RWPE1 (cell line): ENCODE measurements around the gene CCDC152.
"Not testable (repeated sequence)": the region's sequence is repeated elsewhere in the genome, so short reads cannot be mapped to it uniquely, and the experiment has no call there.

Experiments used
- CTCF ChIA-PET: fragments of 350-600 bp; sonication (Branson Sonifier 250); formaldehyde crosslinking; extraction: SDS; loops from one replicate; lab custom pipeline; 2021; lab: Yijun Ruan, JAX
- POLR2A ChIA-PET: fragments of 400-600 bp; formaldehyde crosslinking; extraction: SDS; loops from one replicate; lab custom pipeline; 2020; ENCODE audit warnings: antibody characterized with exemption; ENCODE audit not compliant: low non-redundant PET; lab: Yijun Ruan, JAX
- DNase-seq: peaks from one replicate; pipeline ENCODE4 v3.0.0; 2012; ENCODE audit warnings: low spot score
- H3K27ac ChIP-seq: fragments of 450-650 bp; 2 replicates; pipeline ENCODE4 v1.5.1; 2017
- TF ChIP-seq, protein P1 (sequence below): fragments of 450-650 bp; conservative IDR thresholded peaks from 2 replicates; pipeline ENCODE4 v1.5.1; 2017; ENCODE audit warnings: low read depth, mild to moderate bottlenecking

CCDC152 gene

DNA sequence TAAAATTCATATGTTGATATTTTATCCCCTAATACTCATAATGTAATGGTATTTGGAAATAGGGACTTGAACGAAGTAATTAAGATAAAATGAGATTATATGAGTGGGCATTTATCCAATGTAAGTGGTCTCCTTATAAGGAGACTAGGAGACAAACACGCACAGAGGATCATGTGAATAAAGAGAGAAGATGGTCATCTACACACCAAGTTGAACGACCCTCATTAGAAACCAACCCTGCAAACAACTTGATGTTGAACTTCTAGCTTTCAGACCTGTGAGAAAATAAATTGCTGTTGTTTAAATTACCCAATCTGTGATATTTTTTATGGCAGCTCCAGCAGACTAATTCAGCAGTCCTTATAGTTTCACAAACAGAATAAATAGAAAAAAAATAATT, 82.6 kb downstream of the CCDC152 start:
- no peak overlapping the region for H3K27ac ChIP-seq
- DNase-seq, result no peak
- TF ChIP-seq, protein P1, sequence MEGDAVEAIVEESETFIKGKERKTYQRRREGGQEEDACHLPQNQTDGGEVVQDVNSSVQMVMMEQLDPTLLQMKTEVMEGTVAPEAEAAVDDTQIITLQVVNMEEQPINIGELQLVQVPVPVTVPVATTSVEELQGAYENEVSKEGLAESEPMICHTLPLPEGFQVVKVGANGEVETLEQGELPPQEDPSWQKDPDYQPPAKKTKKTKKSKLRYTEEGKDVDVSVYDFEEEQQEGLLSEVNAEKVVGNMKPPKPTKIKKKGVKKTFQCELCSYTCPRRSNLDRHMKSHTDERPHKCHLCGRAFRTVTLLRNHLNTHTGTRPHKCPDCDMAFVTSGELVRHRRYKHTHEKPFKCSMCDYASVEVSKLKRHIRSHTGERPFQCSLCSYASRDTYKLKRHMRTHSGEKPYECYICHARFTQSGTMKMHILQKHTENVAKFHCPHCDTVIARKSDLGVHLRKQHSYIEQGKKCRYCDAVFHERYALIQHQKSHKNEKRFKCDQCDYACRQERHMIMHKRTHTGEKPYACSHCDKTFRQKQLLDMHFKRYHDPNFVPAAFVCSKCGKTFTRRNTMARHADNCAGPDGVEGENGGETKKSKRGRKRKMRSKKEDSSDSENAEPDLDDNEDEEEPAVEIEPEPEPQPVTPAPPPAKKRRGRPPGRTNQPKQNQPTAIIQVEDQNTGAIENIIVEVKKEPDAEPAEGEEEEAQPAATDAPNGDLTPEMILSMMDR, result no peak
- ChIA-PET CTCF (no interaction called here), POLR2A (no interaction called here)

DNA sequence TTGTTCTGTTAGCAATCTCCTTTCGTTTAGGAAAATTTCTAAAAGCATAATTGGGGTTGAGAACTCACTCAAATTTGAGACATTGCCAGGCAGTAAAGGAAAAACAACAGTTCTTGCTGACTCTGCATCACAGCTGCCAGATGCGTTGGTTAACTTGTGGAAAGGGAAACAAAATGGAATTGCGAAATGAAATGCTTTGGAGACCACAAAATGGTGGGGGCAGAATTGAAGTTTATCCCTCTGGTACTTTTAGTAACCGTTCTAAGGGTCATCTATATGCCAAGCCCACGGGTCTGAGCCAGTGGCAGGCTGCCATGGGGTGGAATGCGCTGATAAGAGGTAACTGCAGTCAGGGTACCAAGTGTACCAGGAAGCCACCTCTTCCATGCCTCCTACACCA, 83.7 kb downstream of the CCDC152 start:
- CTCF ChIA-PET, result no interaction called here
- no peak overlapping the region for H3K27ac ChIP-seq
- TF ChIP-seq, protein P1, result no peak
- DNase-seq, result no peak
- POLR2A ChIA-PET, result no interaction called here

DNA sequence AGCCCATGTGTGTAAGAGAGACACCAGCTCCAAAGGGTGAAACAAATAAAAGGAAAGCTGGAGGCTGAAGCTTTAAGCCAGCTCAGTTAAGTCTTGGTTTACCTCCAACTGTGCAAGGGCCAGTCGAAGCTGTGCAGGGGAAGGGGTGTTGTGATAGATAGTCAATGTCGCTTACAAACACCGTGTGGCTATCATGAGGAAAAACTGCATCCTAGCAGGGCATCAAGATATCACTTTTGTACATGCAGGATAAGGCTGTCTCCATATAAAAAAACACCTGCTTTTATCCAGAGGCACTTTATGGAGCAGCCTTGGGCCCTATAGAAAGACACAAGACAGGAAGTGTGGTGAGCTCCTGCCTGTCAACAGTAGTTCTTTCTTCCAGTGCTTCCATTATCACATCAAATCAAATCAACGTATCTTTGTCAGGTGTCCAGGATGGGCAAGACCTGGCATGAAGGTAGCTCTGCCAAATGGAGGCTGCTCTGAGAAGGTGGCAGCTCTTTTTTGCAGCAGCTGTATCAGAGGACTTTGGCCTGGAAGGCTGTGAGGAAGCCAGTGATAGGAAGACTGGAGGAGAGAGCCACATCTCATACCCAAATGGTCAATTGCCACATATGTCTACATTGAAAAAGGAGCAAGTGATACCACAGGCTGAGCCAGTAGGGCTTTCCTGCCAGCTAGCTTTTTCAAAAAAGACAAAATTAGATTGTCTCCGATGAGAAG, 84.4 kb downstream of the CCDC152 start:
- TF ChIP-seq, protein P1, result no peak
- no peak overlapping the region for H3K27ac ChIP-seq
- ChIA-PET POLR2A (no interaction called here), CTCF (no interaction called here)
- DNase-seq, result no peak

- H3K27ac ChIP-seq, result no peak overlapping the region
- TF ChIP-seq, protein P1, result no peak
- DNase-seq, result no peak
- CTCF ChIA-PET, result interaction anchor here (0.7 kb wide), 1 partner anchor 27 kb away, joined by 5 read pairs; no protein-coding TSS in a partner anchor
- POLR2A ChIA-PET, result no interaction called here
These were observed 86.5 kb downstream of the CCDC152 start for GRCh38 chr5:42842921-42843641.

- POLR2A ChIA-PET, result no interaction called here
- no peak overlapping the region for H3K27ac ChIP-seq
These were observed 87.2 kb downstream of the CCDC152 start for GRCh38 chr5:42843675-42844292.

DNA sequence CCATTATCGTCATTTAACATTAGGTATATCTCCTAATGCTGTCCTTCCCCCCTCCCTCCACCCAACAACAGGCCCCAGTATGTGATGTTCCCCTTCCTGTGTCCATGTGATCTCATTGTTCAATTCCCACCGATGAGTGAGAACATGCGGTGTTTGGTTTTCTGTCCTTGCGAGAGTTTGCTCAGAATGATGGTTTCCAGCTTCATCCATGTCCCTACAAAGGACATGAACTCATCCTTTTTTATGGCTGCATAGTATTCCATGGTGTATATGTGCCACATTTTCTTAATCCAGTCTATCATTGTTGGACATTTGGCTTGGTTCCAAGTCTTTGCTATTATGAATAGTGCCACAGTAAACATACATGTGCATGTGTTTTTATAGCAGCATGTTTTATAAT, 87.8 kb downstream of the CCDC152 start:
- H3K27ac ChIP-seq, CTCF ChIA-PET, DNase-seq, POLR2A ChIA-PET: not testable (repeated sequence)

More at GRCh38 chr5:42843675-42844292, 87.2 kb downstream of the CCDC152 start:
- TF ChIP-seq, protein P1, result no peak
- no peak for DNase-seq
- CTCF ChIA-PET, result interaction anchor here (0.7 kb wide), 1 partner anchor 26 kb away, joined by 5 read pairs; no protein-coding TSS in a partner anchor
